HG03135 (cell line): ENCODE results near the gene NT5C3A.
"Not testable (repeated sequence)": the region's sequence is repeated elsewhere in the genome, so short reads cannot be mapped to it uniquely, and the experiment has no call there.

Experiments
- ATAC-seq: cut with Tn5 transposase; IDR thresholded peaks from one replicate; pipeline ENCODE4 v1.9.1; 2021; ENCODE audit warnings: mild to moderate bottlenecking, moderate library complexity; ENCODE audit not compliant: unreplicated experiment

NT5C3A gene

DNA sequence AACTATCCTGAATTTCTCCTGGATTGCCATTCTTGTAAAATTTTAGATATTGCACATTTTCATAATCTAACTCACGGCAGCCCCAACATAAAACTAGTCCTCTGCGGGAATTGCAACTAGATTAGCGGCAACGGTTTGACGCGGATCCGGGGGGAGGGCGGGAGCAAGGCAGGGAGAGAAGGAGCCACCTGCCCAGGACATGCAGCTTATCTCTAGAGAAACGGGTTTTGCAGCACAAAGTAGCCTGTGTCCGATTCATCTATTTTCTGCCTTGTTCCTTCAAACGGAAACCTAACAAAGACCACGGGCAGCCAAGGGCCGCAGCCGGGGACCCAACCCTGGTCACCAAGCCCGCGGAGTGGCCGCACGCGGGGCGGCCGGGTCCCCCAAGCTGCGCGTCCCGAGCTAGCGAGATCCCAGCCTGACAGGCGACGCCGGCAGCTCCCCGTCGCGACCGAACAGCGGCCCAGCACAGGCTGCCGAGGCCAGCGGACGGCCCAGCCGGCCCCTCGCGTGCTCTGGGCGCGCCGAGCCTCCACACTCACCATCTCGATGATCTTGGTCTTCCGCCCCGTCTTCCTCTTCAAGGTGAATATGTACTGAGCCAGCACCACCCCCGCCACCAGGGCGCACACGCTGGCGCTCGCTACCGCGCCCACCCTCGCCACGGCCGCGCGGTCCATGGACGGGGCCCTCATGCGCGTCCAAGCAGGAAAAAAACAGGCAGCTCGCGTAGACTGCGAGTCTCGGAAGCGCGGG, at the start of gene NT5C3A:
Gene NT5C3A (minus strand): TSS at position 754 of the 759 bp plus-strand sequence. CDS start 71 bp downstream, at position 683.
- ATAC-seq = peak; percentile 49

DNA sequence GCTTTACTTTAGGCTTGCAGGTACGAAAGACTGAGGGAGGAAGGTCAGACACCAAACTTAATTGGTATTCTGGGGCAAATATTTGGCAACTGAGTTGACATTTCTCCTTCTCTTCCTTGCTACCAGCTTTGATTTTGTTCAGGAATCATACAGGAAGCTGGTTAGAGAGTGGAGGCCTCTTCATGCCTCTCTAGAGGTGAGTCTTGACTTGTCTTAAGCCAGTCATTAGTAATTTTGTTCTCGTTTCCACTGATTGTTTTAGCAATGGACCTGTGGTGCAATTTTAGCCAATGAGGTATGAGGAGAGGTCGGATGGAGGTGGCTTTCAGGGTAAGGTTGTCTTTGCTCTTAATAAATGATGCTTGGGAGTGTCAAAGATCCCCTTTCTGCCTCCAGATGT, 49.0 kb upstream of the NT5C3A start:
- no peak for ATAC-seq

DNA sequence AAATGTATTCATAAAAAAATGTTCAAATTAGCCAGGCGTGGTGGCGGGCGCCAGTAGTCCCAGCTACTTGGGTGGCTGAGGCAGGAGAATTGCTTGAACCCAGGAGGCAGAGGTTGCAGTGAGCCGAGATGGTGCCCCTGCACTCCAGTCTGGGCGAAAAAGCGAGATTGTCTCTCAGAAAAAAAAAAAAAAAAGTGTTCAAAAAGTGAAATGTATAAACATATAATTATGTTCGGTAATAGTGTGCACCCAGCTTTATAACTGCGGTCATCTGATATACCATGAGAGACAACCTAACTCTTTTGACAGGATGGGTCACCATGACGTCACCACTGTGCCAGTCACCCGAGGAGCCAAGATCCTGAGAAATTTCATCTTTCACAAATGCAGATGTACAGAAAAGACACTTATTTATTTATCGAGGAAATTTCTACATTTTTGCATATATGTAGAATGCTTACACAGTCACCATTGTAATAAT, 47.2 kb upstream of the NT5C3A start:
- no peak for ATAC-seq

DNA sequence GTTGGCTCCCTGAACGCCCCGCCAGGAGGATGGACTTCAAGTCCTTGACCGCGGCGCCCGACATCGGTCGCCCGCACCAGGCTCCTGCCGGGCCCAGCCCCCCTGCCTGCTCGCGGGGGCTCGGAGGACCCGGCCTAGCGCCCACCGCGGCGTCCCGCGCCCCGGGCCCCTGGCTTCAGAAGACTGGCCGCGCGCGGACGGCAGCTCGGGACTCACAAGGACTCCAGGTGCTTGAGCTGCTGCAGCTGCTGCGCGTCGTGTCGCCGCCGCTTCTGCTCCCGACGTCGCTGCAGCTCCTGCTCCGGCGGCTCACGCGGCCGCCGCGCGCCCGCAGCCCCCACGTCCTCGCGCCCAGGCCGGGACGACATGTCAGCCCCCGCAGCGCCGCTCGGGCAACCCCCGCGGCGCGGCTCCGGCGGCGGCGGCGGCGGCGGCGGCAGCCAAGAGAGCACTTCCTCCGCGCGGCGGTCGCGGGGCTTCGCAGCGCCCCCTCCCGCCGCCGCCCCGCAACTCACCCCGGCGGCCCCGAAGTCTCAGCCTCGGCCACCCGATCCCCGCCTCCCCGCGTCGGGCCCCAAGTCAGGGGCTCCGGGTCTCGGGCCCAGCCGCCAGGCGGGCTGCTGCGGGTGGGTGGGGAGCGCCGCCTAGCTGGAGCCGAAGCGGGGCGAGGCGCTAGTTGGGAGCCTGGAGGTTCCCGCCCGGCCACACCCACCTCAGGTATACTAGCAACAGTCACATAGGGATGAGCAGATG, 46.6 kb upstream of the NT5C3A start, which contains the start of gene RP9:
Gene RP9 (minus strand): TSS at position 400 of the 753 bp plus-strand sequence. CDS start 32 bp downstream, at position 368.
- peak; percentile 85 for ATAC-seq

DNA sequence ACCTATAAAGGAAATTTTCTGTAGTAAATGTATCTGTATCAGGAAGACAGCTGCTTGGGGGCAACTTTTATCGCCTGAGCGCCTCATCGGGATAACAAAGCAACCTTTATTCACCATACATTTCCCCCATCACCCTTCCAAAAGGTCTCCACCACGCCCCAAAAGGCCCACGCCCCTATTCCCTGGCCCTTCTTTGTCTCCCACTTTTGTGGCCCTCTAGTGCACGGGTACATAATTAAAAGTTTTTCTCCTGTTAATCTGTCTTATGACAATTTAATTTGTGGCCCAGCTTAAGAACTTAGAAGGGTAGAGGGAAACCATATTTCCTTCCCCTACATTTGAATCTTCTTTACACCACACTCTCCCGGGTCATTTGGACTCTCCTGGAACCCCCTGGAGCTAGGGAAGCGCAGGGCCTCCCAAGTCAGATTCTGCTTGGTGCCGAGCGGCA, 46.0 kb upstream of the NT5C3A start:
- ATAC-seq = peak; percentile 36

DNA sequence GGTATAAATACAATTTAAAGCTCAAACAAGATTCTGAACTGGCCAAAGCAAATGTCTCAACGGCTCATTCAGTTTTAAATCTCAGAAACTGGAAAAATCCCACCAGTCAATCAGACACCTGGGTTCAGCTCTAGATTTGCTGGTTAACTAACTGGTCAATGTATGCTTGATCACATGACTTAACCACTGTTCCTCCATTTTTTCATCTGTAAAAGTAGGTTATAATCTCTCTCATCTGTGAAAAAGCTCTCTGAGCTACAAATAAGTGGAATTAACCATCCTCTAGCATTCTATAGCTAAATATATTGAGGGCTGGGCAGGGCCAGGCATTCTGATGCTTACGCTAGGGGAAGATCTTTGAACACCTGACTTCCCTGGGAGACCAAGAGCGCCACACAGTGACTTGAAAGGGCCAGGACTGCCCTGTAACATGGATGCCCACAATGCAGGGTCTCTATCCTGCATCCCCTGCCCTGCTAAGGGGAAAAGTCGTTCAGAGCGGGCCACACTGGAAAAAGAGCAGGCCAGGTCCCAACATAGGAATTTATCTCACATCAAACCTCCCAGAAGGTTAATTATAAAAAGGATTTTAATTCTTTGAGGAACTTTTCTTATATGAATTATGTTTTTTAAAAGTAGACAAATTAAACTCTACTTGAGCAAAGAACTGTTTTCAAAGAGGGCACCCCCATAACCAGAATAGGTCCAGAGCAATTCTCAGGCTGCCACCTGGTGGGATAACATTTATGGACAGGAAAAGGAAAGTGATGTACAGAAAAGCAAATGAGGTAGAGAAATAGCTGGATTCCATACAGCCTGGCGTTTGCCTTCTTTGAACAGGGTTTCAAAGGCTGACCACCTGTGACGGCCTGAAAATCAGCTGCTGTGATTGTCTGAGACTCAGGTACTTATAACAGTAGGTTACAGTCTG, 44.8 kb upstream of the NT5C3A start:
- no peak for ATAC-seq

DNA sequence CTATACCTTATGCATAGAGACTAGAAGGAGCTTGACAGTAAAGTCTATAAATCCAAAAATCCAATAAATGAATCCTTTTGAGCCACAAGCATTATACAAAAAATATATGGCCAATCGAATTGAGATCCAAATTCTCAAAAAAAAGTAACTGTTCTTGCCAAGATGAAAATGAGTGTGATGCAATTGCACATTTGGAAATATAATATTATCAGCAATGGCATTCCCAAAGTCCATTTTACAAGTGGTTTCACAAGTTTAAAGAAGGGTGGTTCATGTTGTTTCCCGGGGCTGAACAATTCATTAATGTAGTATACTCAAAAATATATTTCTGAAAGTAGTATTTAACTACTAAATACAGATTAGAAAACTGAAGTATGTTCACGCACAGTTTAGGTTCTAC, 39.3 kb upstream of the NT5C3A start:
- ATAC-seq = no peak

DNA sequence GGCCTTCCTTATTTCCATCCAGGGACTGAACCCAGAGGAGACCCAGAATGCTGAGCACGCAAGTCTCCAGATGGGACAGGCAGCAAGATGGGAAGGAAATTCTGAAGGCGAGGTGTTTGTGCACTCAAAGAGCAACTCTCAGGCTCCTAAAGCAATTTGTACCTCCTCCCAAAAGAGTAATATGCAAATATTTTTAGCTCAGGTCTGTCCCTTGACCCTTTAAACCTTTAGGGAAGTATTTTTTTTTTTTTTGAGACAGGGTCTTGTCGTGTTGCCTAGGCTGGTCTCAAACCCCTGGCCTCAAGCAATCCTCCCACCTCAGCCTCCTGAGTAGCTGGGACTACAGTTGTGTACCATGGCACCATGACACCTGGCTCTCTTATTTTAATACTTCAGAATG, 38.2 kb upstream of the NT5C3A start:
- no peak for ATAC-seq

DNA sequence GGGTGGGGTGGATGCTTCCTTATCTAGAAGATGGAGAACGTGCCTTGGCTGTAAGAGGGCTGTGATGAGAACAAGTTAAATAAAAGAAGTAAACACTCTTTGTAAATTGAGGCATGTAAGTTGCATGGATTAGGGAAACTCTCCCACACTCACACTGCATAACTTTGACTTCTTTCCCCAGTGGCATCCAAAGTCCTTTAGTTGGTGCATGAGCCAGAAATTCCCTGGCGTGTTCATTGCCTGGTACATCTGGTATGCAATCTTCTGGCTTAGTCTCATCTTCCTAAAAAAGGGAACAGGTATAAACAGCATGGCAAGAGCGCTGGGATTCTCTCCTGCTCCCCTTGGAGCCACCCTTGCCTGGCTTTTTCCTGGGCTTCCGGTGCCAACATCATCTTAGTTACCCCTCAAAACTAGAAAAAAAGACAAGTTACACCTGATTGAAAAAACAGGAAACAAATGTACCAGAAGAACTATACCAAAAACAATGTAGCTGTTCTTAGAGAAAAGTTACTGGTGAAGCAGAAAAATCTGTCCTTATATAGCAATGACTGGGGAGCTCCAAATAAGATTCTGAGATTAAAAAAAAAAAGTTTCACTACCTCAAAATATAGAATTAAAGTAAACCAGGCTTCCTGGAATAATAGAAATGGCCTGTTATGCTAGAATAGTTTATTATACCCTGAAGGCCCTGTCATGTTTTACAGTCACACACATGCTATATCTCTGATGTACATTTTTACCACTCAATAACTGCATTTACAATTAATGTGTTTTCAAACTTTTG, 36.8 kb upstream of the NT5C3A start:
- ATAC-seq = no peak

DNA sequence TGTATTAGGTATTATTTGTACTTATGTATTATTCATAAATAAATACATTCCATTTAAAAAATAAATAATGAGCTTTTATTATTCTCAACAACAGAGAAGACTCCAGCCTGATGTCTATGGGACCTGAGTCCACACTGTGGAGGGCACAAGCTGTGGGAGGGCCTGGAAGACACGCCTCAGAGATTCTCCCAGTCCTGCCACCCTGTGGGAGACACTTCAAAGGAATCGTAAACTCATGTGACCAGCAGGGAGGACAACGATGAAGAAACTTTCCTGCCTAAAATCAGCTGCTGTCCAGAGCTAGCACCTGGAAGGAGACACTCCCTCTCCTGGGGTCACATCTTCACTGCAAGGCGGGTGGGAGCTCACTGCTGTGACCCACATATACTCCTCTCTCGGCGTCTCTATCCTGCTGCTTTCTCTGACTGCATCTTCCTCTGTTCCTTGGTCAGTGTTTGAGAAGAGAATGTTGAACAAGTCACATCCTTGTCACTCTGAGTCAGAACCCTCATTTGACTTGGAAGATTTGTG, 32.2 kb upstream of the NT5C3A start:
- not testable (repeated sequence) for ATAC-seq

DNA sequence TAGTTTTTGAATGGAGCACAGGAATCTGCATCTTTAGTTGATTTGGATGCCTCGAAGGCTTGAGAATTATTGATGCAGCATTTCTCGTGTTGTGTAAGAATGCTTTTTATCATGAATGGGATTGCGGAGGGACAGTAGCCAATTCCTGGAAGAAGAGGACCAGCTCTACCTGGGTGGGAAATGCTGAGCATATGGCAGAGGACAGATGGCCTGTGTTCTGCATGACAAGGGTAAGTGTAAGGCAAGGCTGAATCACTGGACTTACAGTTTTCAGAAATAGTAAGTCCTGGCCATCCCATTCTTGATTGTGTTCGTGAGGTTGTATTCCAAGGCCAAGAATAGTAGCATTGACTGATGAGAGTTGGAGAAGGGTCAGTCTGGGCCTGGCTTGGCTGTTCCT, 30.7 kb upstream of the NT5C3A start:
- ATAC-seq = no peak

DNA sequence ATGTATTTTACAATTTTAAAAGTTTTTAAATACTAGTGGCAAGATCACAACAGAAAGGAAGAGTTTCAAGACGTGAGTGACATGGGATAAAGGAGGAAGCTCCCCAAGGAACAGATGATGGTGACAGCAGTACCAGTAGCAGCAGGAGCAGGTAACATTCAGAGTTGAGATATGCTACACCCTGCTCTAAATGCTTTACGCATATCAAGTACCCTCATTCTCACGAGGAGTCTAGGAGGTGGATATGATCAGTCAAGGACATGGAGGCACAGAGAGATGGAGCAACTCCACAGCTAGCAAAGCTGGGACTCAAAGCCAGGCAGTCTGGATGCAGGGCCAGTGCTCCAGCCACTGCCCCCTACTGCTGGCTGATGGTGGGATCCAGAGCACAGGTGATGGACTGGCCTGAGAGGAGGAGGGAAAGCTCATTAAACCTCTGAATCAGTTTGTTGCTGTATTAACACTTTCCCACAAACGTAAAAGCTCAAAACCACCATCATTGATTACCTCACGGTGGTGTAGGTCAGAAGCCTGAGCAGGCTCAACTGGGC, 29.1 kb upstream of the NT5C3A start:
- no peak for ATAC-seq

DNA sequence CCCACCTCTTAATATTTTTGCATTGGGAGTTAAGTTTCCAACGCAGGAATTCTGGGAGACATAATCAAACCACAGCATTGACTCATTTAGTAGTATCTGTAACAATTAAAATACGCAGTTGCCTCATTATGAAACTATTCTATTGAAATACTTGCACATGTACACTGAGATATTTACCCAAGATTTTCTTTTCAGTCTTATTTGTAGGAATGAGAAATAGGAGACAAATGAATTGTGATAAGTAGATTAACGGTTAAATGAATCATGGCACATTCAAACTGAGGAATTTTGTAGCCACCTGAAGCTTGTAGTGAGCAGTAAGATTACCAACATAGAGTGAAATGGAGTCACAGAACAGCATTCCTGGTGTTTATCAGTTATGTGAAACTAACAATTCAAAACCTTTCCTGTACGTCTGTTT, 28.5 kb upstream of the NT5C3A start:
- no peak for ATAC-seq

DNA sequence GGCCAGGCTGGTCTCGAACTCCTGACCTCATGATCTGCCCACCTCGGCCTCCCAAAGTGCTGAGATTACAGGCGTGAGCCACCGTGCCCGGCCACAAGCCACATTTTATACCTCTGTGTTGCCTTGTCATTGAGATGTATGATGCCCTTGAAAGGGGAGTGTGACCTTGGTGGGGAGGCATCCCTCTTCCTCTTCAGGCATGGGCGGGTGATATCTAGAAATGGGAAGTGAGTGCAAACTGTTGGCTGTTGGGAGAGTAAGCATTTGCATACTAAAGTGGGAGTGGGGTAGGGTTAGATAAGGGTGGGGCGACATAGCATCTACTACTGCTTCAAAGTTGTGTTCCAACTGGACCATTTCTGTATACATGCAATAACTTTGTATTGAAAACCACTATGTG, 26.6 kb upstream of the NT5C3A start:
- ATAC-seq = no peak

DNA sequence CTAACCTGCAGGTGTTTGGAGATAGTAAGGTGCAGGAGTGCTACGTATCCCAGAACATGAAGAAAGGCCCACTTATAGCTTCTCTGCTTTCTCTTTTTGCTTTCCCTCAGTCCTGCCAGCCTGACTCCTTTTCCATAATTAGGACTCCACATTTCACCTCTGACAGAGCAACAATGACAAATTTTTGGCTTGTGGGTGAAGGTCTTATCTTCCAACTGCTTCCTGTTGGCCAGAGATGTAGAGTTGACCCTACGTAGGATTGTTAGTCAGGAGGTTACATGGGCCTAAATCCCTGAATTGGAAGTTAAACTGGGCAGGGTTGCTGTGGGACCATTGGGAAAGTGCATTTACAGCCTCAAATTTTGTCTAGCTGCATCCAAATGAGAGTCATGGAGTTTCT, 25.3 kb upstream of the NT5C3A start:
- no peak for ATAC-seq

DNA sequence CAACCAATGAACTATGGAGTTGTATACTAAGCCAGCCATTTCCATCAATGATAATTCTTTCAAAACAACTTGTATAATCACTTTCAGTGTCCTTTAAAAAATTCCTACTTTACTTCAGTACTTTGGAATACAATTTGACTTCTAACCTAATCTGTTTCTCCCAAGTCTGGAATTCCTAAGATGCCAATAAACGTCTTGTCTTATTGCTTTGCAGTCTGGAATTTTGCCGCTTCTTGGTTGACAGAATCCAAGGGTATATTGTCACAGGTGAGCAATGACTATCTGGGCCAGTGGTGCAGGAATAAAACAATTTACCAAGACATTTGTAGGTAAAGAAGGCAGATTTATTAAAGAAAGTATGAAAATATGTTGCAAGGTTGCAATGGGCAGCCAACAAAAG, 24.8 kb upstream of the NT5C3A start:
- no peak for ATAC-seq

DNA sequence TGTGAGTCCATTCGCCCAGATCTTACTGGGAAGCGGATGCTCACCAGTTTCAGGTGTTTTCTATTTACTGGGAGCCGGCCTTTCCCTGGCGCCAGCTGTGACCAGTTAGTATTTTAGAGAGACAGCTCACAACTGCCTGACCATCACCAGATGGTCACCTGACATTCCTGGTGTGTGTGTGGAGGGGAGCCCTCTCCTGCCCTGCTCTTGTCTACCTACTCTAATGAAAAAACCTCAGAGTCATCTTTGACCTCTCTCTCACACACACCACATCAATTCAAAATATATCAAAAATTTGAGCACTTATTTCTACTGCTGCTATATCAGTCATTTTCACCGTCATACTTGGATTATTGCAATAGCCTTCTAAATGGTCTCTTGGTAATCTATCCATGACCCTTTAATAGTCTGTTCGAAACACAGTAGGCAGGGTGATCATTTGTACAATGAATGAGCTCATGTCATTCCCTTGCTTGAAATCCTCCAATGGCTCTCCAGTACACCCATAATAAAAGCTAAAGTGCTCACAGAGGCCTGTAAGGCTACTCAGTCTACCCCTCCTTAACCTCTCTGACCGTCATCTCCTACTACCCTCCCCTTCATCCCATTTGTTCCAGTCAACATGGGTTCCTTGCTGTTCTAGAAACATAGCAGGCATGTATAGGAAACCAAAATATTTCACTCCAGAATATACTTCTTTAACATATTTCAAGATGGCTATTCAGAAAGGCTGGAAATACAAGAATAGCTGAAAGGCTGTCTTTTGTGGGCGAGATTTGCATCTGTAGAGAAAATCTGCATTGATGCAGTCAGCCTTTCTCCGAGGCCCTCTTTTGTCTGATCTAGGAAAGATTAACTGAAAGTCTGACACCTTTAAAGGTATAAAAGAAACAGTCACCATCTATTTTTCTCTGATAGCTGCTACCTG, 17.5 kb upstream of the NT5C3A start:
- ATAC-seq = no peak

DNA sequence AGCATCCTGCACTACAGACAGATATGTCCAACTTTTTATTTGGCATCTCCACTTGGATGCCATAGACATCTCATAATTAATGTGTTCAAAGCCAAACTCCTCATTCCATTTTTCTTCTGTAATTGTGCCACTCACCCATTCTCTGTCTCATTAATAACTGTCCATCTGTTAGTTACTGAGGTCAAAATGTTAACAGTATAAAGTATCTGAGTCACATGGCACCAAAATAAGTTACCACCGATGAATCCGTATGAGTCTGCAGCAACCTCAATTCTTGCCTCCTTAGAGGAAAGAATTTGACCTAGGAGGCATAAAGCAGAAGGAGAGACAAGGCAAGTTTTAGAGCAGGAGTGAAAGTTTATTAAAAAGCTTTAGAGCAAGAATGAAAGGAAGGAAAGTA, 16.5 kb upstream of the NT5C3A start:
- no peak for ATAC-seq
